Retina (tissue), 1 donor: ENCODE measurements around the gene SEZ6L.
A peak's percentile ranks its signal among the peaks of the same experiment; 100 is the strongest.

ENCODE experiments used
- DNase-seq: peaks from one replicate; pipeline ENCODE4 v3.0.0-alpha.2; 2016

Gene SEZ6L

GRCh38 chr22:26182723-26183122 is 13.5 kb downstream of the SEZ6L start:
- no peak for DNase-seq

- no peak for DNase-seq
Measured at GRCh38 chr22:26185190-26185589, 15.9 kb downstream of the SEZ6L start.

- DNase-seq: no peak
Measured at GRCh38 chr22:26188341-26188740, 19.1 kb downstream of the SEZ6L start.

GRCh38 chr22:26194313-26194712 is 25.1 kb downstream of the SEZ6L start:
- no peak for DNase-seq

GRCh38 chr22:26194877-26195276 is 25.6 kb downstream of the SEZ6L start:
- DNase-seq: no peak

- no peak for DNase-seq
Measured at GRCh38 chr22:26196657-26197056, 27.4 kb downstream of the SEZ6L start.

GRCh38 chr22:26197425-26197824 is 28.2 kb downstream of the SEZ6L start:
- DNase-seq: no peak

- DNase-seq: no peak
Measured at GRCh38 chr22:26199665-26200064, 30.4 kb downstream of the SEZ6L start.

- DNase-seq: no peak
Measured at GRCh38 chr22:26202280-26202924, 33.1 kb downstream of the SEZ6L start.

- no peak for DNase-seq
Measured at GRCh38 chr22:26205494-26205893, 36.2 kb downstream of the SEZ6L start.

- DNase-seq: peak; percentile 27
Measured at GRCh38 chr22:26210334-26210733, 41.1 kb downstream of the SEZ6L start.

GRCh38 chr22:26213826-26214225 is 44.6 kb downstream of the SEZ6L start:
- DNase-seq: no peak

- DNase-seq: no peak
Measured at GRCh38 chr22:26214466-26214865, 45.2 kb downstream of the SEZ6L start.

- no peak for DNase-seq
Measured at GRCh38 chr22:26215736-26216135, 46.5 kb downstream of the SEZ6L start.

GRCh38 chr22:26225207-26225606 is 55.9 kb downstream of the SEZ6L start:
- DNase-seq: peak; percentile 69

- DNase-seq: no peak
Measured at GRCh38 chr22:26226538-26227297, 57.5 kb downstream of the SEZ6L start.

- no peak for DNase-seq
Measured at GRCh38 chr22:26229910-26230309, 60.6 kb downstream of the SEZ6L start.

- DNase-seq: no peak
Measured at GRCh38 chr22:26234296-26234695, 65.0 kb downstream of the SEZ6L start.

- no peak for DNase-seq
Measured at GRCh38 chr22:26235792-26236487, 66.7 kb downstream of the SEZ6L start.

GRCh38 chr22:26236991-26237390 is 67.7 kb downstream of the SEZ6L start:
- no peak for DNase-seq

GRCh38 chr22:26238596-26238995 is 69.3 kb downstream of the SEZ6L start:
- no peak for DNase-seq

- DNase-seq: no peak
Measured at GRCh38 chr22:26239581-26239980, 70.3 kb downstream of the SEZ6L start.

- DNase-seq: no peak
Measured at GRCh38 chr22:26241361-26241760, 72.1 kb downstream of the SEZ6L start.

GRCh38 chr22:26245001-26245400 is 75.7 kb downstream of the SEZ6L start:
- DNase-seq: no peak
